ENCODE data around the gene STPG3. TPM values are rescaled to one million over a fixed set of nuclear protein-coding genes. Genes with fewer than 3 reads are reported as not detected.
A peak's percentile ranks its signal among the peaks of the same experiment; 100 is the strongest.

Gene STPG3
- total RNA-seq, 2 experiments from 2014 or later: not detected

GRCh38 chr9:137247135-137247915 is 3.8 kb upstream of the STPG3 start:
- peaks cover 15% of the 10 kb centered on the region for H3K4me1 Mint-ChIP-seq
- ATAC-seq (ENCODE audit: low read depth) (no peak), DNase-seq (no peak)
- no peak overlapping the region for H3K27ac Mint-ChIP-seq
- H3K9me3 Mint-ChIP-seq: no peaks in the 10 kb centered on the region
- H3K27me3 Mint-ChIP-seq: no peaks in the 10 kb centered on the region
- no peak overlapping the region for H3K4me3 Mint-ChIP-seq
- peaks cover 13% of the 10 kb centered on the region for H3K36me3 Mint-ChIP-seq
- POLR2A ChIA-PET: interaction anchor here (1.2 kb wide), 1 partner anchor 21 kb away, joined by 3 read pairs; the partner anchor contains the start of gene RNF224

- POLR2A ChIA-PET: interaction anchor here (1.2 kb wide), 1 partner anchor 21 kb away, joined by 3 read pairs; the partner anchor contains the start of gene RNF224
- no peak for ATAC-seq (ENCODE audit: low read depth)
These were observed 3.2 kb upstream of the STPG3 start for GRCh38 chr9:137247916-137248175.

GRCh38 chr9:137250329-137251193 is 525 bp upstream of the STPG3 start:
- POLR2A ChIA-PET: interaction anchor here (0.6 to 7.2 kb wide), 3 partner anchors 8 to 183 kb away, joined by 5 to 171 read pairs (median 14); partner anchors contain the start of gene TUBB4B
- ATAC-seq (ENCODE audit: low read depth) (no peak), DNase-seq (peak; percentile 32)

More at GRCh38 chr9:137247916-137248175, 3.2 kb upstream of the STPG3 start:
- peaks cover 10% of the 10 kb centered on the region for H3K4me1 Mint-ChIP-seq
- no peak overlapping the region for H3K4me3 Mint-ChIP-seq
- H3K36me3 Mint-ChIP-seq: peaks cover 8% of the 10 kb centered on the region
- no peaks in the 10 kb centered on the region for H3K9me3 Mint-ChIP-seq
- no peak overlapping the region for H3K27ac Mint-ChIP-seq
- DNase-seq: no peak
- H3K27me3 Mint-ChIP-seq: no peaks in the 10 kb centered on the region

GRCh38 chr9:137251490-137252268 is 593 bp downstream of the STPG3 start:
- Mint-ChIP-seq H3K9me3 (no peaks in the 10 kb centered on the region), H3K4me1 (peaks cover 5% of the 10 kb centered on the region), H3K36me3 (no peaks in the 10 kb centered on the region), H3K4me3 (no peak overlapping the region), H3K27me3 (no peaks in the 10 kb centered on the region), H3K27ac (no peak overlapping the region)
- ATAC-seq (ENCODE audit: low read depth): no peak
- POLR2A ChIA-PET: interaction anchor here (7.2 kb wide), 1 partner anchor 9 kb away, joined by 171 read pairs; the partner anchor contains the start of gene TUBB4B
- peak; percentile 31 for DNase-seq

More at GRCh38 chr9:137250329-137251193, 525 bp upstream of the STPG3 start:
- Mint-ChIP-seq H3K27me3 (no peaks in the 10 kb centered on the region), H3K9me3 (no peaks in the 10 kb centered on the region), H3K36me3 (no peaks in the 10 kb centered on the region), H3K27ac (no peak overlapping the region), H3K4me3 (no peak overlapping the region), H3K4me1 (peaks cover 5% of the 10 kb centered on the region)

GRCh38 chr9:137252555-137253506 is 1.7 kb downstream of the STPG3 start:
- Mint-ChIP-seq H3K36me3 (no peaks in the 10 kb centered on the region), H3K4me3 (no peak overlapping the region), H3K9me3 (no peaks in the 10 kb centered on the region), H3K27me3 (no peaks in the 10 kb centered on the region), H3K4me1 (peaks cover 5% of the 10 kb centered on the region), H3K27ac (no peak overlapping the region)
- DNase-seq (peak; percentile 32), ATAC-seq (ENCODE audit: low read depth) (no peak)
- POLR2A ChIA-PET: interaction anchor here (2.0 to 7.2 kb wide), 2 partner anchors 10 to 29 kb away, joined by 9 to 171 read pairs; partner anchors contain the start of genes CYSRT1, RNF208 and TUBB4B

- Mint-ChIP-seq H3K4me1 (peaks cover 5% of the 10 kb centered on the region), H3K9me3 (no peaks in the 10 kb centered on the region), H3K27me3 (no peaks in the 10 kb centered on the region), H3K36me3 (no peaks in the 10 kb centered on the region), H3K27ac (peak overlapping the region; percentile 64), H3K4me3 (peak overlapping the region; percentile 79)
- no peak for ATAC-seq (ENCODE audit: low read depth)
- peak; percentile 38 for DNase-seq
- POLR2A ChIA-PET: interaction anchor here (0.5 to 7.2 kb wide), 10 partner anchors 11 to 169 kb away, joined by 3 to 171 read pairs (median 7); partner anchors contain the start of genes CYSRT1, EXD3, MAN1B1 and NOXA1
These were observed 2.9 kb downstream of the STPG3 start for GRCh38 chr9:137253717-137254623.

GRCh38 chr9:137254624-137255447 is 3.8 kb downstream of the STPG3 start, which contains the start of gene NELFB:
Gene NELFB, plus strand, starts transcription at chr9:137255327.
- Mint-ChIP-seq H3K4me1 (peaks cover 5% of the 10 kb centered on the region), H3K36me3 (peaks cover 2% of the 10 kb centered on the region), H3K4me3 (peak within 1 kb of the TSS; percentile 91), H3K27me3 (no peaks in the 10 kb centered on the region), H3K9me3 (no peaks in the 10 kb centered on the region), H3K27ac (peak within 1 kb of the TSS; percentile 76)
- ATAC-seq (ENCODE audit: low read depth) (peak; percentile 88), DNase-seq (peak; percentile 100)
- POLR2A ChIA-PET: interaction anchor here (0.5 to 7.2 kb wide), 10 partner anchors 12 to 169 kb away, joined by 3 to 171 read pairs (median 7); partner anchors contain the start of genes CYSRT1, EXD3, MAN1B1 and NDOR1

- Mint-ChIP-seq H3K27ac (peak overlapping the region; percentile 76), H3K4me1 (peaks cover 5% of the 10 kb centered on the region), H3K9me3 (no peaks in the 10 kb centered on the region), H3K36me3 (peaks cover 2% of the 10 kb centered on the region), H3K4me3 (peak overlapping the region; percentile 91), H3K27me3 (no peaks in the 10 kb centered on the region)
- peak; percentile 29 for ATAC-seq (ENCODE audit: low read depth)
- POLR2A ChIA-PET: interaction anchor here (0.8 to 7.2 kb wide), 11 partner anchors 13 to 187 kb away, joined by 3 to 171 read pairs (median 4); partner anchors contain the start of genes EXD3, MAN1B1, NDOR1 and NOXA1
- DNase-seq: no peak
These were observed 4.5 kb downstream of the STPG3 start for GRCh38 chr9:137255448-137256114.

GRCh38 chr9:137256362-137256761 is 5.3 kb downstream of the STPG3 start:
- ATAC-seq (ENCODE audit: low read depth): no peak
- peaks cover 5% of the 10 kb centered on the region for H3K4me1 Mint-ChIP-seq
- H3K27ac Mint-ChIP-seq: no peak overlapping the region
- peak overlapping the region; percentile 91 for H3K4me3 Mint-ChIP-seq
- no peaks in the 10 kb centered on the region for H3K9me3 Mint-ChIP-seq
- H3K36me3 Mint-ChIP-seq: peaks cover 2% of the 10 kb centered on the region
- no peak for DNase-seq
- POLR2A ChIA-PET: interaction anchor here (0.8 to 7.2 kb wide), 6 partner anchors 13 to 188 kb away, joined by 3 to 171 read pairs (median 3); partner anchors contain the start of genes NDOR1, TMEM203 and TUBB4B
- no peaks in the 10 kb centered on the region for H3K27me3 Mint-ChIP-seq

GRCh38 chr9:137256856-137257255 is 5.8 kb downstream of the STPG3 start:
- peaks cover 4% of the 10 kb centered on the region for H3K36me3 Mint-ChIP-seq
- H3K4me3 Mint-ChIP-seq: peak overlapping the region; percentile 91
- no peak for DNase-seq
- no peaks in the 10 kb centered on the region for H3K27me3 Mint-ChIP-seq
- H3K4me1 Mint-ChIP-seq: peaks cover 5% of the 10 kb centered on the region
- H3K9me3 Mint-ChIP-seq: no peaks in the 10 kb centered on the region
- no peak overlapping the region for H3K27ac Mint-ChIP-seq
- ATAC-seq (ENCODE audit: low read depth): no peak
- POLR2A ChIA-PET: interaction anchor here (0.7 to 7.2 kb wide), 4 partner anchors 14 to 409 kb away, joined by 3 to 171 read pairs (median 4); partner anchors contain the start of gene TUBB4B

Data from activated naive CD8-positive, alpha-beta T cell treated with anti-CD3 and anti-CD28 coated beads, Interleukin-2, amount 10 ng/mL, durations not matched to agents 7 days and 5 days (primary cell).